Activated CD8-positive, alpha-beta memory T cell treated with anti-CD3 and anti-CD28 coated beads for 36 hours (primary cell): ENCODE measurements around the gene VGLL4. TPM values are rescaled to one million over a fixed set of nuclear protein-coding genes. Genes with fewer than 3 reads are reported as not detected.

Source experiments
- CTCF ChIA-PET: fragments of 350-600 bp; sonication (Branson Sonifier 250); formaldehyde crosslinking; loops from one replicate; lab custom pipeline; 2021; ENCODE audit warnings: antibody characterized with exemption; lab: Charles Lee
- POLR2A ChIA-PET: fragments of 350-600 bp; sonication (Branson Sonifier 250); formaldehyde crosslinking; loops from one replicate; lab custom pipeline; 2021; ENCODE audit warnings: antibody characterized with exemption; lab: Charles Lee
- total RNA-seq, 2 experiments: library from RNA; stranded (reverse); gene quantifications; one replicate each; pipeline ENCODE4 v1.2.3, GENCODE V29; 2021

Gene VGLL4
- total RNA-seq, 2 experiments from 2014 or later = 47.7 to 50.3 TPM

GRCh38 chr3:11563865-11564185 lies 79.9 kb downstream of the VGLL4 start:
- POLR2A ChIA-PET = no interaction called here
- CTCF ChIA-PET = no interaction called here

DNA sequence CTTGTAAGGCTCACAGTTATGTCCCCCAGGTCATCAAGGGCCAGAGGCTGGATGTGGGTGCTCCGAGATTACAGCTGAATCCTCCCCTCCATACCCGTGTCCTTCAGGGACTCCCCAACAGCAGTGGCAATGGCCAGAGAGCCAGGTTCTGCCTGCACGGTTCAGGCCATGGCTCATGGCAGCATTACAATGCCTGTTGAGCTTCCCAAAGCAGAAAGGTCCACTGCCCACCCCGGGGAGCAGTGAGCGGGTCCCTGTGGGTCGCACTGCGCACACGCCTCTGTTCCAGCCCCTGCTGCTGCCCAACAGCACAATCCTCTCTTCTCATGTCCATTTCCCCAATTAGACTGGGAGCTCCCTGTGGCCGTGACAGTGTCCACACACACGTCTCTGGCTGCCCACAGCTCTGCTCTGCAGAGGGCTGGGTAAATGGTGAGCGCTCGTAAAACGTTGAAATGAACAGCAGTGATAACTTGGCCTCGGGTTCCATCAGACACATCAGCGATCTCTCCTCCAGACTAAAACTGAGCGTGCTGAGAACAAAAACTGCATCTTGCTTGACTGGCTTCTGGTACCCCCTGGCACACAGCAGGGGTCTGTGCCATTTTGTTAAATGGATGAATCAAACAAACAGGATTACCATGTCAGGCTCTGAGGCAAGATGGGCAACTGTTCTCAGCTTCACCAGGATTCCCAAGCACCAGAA lies 80.4 kb downstream of the VGLL4 start:
- POLR2A ChIA-PET = no interaction called here
- CTCF ChIA-PET = no interaction called here

GRCh38 chr3:11562277-11562881 lies 81.3 kb downstream of the VGLL4 start:
- ChIA-PET POLR2A (no interaction called here), CTCF (interaction anchor here (0.7 kb wide), 1 partner anchor 92 kb away, joined by 3 read pairs; no protein-coding TSS in a partner anchor)

DNA sequence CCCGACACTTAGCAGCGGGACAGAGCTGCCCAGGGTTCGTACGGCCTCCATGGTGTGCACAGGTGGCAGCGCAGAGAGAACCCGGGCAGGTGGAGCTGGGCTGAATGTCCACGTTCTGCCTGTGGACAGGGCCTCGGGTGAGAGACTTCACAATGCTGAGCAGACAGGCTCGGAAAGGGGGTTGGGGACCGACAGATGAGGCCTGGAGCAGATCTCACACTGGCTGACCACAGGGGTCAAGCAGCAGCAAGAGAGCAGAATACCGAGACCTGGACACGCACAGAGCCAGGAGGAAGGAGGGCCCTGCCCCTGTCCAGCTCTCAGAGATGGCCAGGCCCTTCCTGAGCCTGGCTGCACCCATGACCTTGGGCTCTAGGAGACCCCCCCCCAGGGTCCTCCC lies 83.0 kb downstream of the VGLL4 start:
- ChIA-PET CTCF (no interaction called here), POLR2A (no interaction called here)

- CTCF ChIA-PET = no interaction called here
Measured at GRCh38 chr3:11559816-11560633, 83.7 kb downstream of the VGLL4 start.

DNA sequence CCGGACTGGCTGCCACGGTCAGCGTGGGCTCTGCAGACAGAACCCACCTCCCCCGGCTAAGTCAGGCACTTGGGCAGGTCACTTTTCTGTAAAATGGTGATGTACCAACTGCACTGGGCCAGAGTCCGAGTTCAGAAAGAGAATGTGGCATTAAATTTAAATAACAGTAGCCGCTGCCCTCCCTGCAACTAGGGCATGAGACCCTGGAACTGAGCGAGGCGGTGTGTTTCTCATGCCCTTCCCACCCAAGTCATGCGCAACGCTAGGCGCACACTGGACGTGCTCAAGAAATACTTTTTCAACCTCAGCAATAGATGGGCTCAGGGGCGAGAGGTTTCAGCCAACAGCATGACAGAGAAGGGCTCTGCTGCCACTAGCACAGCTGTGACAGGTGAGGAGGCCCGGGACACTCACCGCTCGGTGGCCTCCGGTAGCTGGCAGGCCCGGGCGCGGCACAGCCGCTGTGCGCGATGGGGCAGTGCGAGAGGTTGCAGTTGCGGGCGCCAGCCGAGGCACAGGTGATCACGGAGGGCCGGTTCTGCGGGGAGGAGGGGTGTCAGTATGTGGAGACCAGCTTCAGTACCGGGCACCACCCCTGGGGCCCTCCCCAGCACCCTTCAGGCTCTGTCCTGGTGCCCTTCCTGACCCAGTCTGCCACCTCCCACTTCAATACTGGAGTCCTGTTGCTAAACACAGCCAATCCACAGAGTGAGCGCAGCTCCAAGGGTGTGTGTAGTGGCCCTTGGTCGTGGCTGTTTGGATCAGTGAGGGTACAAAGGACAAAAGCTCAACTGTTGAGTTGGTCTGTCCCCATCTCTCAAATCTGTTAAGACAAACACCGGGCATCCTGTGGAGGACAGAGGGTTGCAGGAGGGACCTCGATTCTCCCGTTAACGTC lies 84.5 kb downstream of the VGLL4 start:
- ChIA-PET CTCF (no interaction called here), POLR2A (interaction anchor here (0.6 kb wide), 1 partner anchor 87 kb away, joined by 5 read pairs; no protein-coding TSS in a partner anchor)

More at GRCh38 chr3:11559816-11560633, 83.7 kb downstream of the VGLL4 start:
- POLR2A ChIA-PET = no interaction called here

DNA sequence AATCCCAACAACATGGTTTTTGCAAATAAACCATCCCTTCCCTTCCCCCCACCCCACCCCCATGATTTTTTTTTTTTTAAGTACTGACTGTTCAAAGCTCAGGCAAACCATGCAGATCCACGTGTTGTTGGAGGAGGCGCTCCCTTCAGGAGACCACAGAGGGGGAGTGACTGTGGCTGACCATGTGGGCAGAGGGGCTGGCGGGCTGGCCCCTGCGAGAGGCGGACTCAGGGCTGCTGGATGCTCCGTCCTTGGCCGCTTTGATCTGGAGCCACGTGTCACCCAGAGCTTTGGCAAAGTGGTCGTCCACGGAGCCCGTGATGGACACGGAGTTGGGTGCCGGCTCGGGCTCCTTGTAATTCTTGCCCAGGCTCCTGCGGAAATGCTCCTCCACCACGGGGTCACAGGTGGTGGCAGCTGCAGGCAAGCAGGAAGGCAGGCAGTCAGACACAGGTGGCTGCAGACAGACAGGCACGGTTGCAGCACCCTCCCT lies 85.3 kb downstream of the VGLL4 start:
- CTCF ChIA-PET = no interaction called here
- POLR2A ChIA-PET = interaction anchor here (0.6 kb wide), 1 partner anchor 88 kb away, joined by 5 read pairs; no protein-coding TSS in a partner anchor

GRCh38 chr3:11558002-11558401 lies 85.7 kb downstream of the VGLL4 start:
- ChIA-PET CTCF (no interaction called here), POLR2A (interaction anchor here (0.6 kb wide), 1 partner anchor 88 kb away, joined by 5 read pairs; no protein-coding TSS in a partner anchor)

- ChIA-PET CTCF (interaction anchor here (0.6 kb wide), 1 partner anchor 319 kb away, joined by 3 read pairs; no protein-coding TSS in a partner anchor), POLR2A (no interaction called here)
Measured at GRCh38 chr3:11556851-11557644, 86.7 kb downstream of the VGLL4 start.

DNA sequence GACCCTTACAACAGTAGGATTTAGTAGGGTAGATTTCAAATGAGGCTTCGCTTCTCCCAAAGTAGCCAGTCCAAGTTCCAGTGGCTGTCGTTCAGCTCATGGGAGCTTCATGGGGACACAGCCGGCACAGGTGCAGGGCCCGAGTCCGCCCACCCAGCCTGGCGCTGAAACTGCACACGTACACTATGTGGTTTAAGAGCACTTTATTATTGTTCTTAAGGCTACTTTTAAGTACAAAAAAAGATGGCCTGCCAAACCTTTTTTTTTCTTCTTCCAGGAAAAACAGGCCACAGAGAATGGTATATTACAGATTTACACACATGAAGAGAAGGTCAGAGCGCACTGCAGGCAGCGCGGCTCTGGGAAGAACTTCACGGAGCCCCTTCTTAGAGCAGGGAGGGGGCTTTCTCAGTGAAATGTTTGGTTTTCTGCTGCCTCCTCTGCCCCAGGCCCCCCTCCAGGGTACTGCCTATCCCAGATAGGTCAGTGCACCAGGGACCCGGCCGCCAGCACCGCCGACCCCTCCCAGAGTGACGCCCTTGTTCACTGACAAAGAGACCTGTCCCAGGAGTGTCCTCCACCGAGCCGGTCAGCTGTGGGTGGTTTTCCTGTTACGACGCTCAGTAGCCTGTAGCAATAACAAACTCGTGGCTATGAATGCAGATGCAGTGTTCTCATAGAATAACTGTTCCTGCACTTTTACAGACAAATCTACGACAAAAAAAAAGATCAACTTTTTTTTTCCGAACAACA lies 87.7 kb downstream of the VGLL4 start:
- CTCF ChIA-PET = interaction anchor here (0.6 kb wide), 1 partner anchor 318 kb away, joined by 3 read pairs; no protein-coding TSS in a partner anchor

GRCh38 chr3:11555211-11555782 lies 88.4 kb downstream of the VGLL4 start:
- CTCF ChIA-PET = no interaction called here
- POLR2A ChIA-PET = no interaction called here

More for the DNA sequence above, 87.7 kb downstream of the VGLL4 start:
- POLR2A ChIA-PET = no interaction called here

DNA sequence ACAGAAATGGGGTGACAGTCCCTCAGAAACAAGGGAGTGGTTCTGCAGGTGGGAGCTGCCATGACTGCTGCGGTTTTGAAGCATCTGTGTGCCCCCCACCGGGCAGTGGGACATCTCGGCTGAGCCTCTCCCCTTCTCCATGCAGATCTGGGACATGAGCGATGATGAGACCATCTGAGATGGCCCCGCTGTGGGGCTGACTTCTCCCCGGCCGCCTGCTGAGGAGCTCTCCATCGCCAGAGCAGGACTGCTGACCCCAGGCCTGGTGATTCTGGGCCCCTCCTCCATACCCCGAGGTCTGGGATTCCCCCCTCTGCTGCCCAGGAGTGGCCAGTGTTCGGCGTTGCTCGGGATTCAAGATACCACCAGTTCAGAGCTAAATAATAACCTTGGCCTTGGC lies 89.0 kb downstream of the VGLL4 start:
- ChIA-PET POLR2A (no interaction called here), CTCF (no interaction called here)

- POLR2A ChIA-PET = no interaction called here
- CTCF ChIA-PET = no interaction called here
Measured at GRCh38 chr3:11554236-11554610, 89.5 kb downstream of the VGLL4 start.

DNA sequence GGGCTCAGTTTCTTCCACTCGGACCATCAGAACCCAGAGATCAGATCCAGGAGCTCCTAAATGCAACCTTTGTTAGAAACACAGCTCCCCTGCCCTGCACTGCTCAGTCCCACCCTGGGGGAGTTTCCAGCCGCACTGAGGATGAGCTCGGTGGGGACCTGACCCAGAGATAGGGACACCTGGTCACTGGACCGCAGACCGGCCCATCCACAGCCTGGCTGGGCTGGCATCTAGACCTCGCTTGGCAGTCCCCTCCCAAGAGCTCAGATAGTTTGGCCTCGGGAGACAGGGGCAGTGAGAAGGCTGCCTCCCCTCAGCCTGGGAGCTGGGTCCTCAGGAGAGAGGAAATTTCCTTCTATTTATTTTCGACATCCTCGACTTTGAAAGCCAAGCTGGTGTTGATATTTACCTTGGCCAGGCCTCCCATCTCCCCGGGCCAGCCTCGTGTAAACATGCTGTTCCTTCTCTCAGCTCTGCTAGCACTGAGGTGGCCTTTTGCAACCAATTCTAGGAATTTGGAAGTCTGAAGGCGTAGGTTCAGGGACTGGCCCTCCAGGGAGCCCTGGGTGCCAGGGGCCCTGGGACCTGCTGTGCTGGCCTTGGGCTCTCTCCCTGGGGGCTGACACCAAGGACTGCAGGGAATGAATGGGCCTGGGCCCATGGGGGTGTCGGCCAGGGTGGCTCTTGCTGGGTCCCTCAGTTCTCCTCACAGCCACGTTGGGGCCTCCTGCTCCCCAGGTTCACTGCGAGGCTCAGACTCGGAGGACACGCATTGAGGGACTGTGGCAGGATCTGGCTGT lies 90.1 kb downstream of the VGLL4 start:
- ChIA-PET POLR2A (no interaction called here), CTCF (no interaction called here)

DNA sequence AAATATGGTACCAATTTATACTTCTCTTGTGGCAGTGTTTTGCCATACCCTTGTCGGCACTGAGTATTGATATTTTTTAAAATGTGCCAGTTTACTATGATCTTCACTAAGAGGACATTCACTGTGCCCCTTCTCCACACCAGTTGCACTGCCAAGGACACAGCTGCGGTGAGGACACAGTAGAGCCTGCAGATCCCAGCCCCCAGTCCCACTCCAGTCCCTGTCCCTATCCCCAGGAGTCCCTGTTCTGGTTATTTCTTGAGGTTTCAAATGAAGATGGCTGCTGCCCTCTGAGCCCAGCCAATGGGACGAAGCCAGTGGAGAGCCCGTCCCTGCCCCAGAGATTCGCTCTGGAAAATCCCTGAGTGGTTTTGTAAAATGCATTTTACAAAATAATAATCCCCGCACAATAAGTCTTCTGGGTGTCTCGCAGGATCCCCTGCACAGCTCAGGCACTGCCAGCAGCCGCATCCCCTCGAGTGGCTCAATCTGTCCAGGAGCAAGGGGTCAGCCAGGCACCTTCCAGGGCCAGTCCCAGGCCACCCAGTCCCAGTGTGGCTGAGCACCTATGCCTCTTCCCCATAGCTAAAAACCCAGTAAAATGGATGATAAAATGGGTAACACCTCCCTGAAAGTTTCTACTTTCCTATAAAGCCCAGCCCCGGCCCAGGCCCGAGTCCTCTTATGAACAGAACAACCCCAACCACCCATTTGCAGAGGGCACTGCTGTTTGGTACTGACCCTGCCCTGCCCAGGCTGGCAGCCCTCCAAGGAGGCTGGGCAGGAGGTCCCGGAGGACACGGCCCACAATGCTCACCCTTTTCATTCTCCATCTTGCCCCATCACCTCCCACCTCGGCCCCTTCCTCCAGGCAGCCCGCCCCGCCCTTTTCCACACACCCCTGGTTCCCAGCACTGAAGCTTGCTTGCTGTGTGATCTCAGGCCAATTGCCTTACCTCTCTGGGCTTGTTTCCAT lies 91.1 kb downstream of the VGLL4 start:
- CTCF ChIA-PET = no interaction called here
- POLR2A ChIA-PET = no interaction called here
